Caco-2 (cell line): ENCODE data around the gene MESD. TPM values are rescaled to one million over a fixed set of nuclear protein-coding genes. Genes with fewer than 3 reads are reported as not detected.

ENCODE experiments used
- BruUV-seq: library from RNA; stranded (reverse); fragments of 400-500 nt; replicated peaks from 2 replicates; lab custom pipeline; 2021; lab: Mats Ljungman, UMichigan
- CTCF ChIA-PET: fragments of 300-600 bp; sonication (Branson Sonifier 250); formaldehyde crosslinking; loops from one replicate; lab custom pipeline; 2022; ENCODE audit warnings: antibody characterized with exemption; lab: Charles Lee
- POLR2A ChIA-PET: fragments of 300-600 bp; sonication (Branson Sonifier 250); formaldehyde crosslinking; loops from one replicate; lab custom pipeline; 2022; ENCODE audit warnings: antibody characterized with exemption; lab: Charles Lee
- DNase-seq, 2 experiments: peaks; one replicate each; pipeline versions ENCODE4 v3.0.0 to v3.0.0-alpha.2; 2020 to 2022
- H3K27me3 ChIP-seq: replicated peaks from 2 replicates; pipeline ENCODE4 v1.6.0; 2011; ENCODE audit warnings: low read length; ENCODE audit not compliant: control insufficient read depth, insufficient read depth
- H3K36me3 ChIP-seq: 2 replicates; pipeline ENCODE4 v1.5.1; 2011; ENCODE audit warnings: low read length; ENCODE audit not compliant: control insufficient read depth, insufficient read depth
- H3K4me1 ChIP-seq: fragments of 250-450 bp; sonication (Bioruptor Pico); 2 replicates; pipeline ENCODE4 v1.5.1; 2020; ENCODE audit warnings: mild to moderate bottlenecking
- H3K4me3 ChIP-seq: 2 replicates; pipeline ENCODE4 v1.5.1; 2011; ENCODE audit warnings: low read depth, mild to moderate bottlenecking, control low read depth, low read length
- H3K9me3 ChIP-seq: fragments of 250-450 bp; sonication (Bioruptor Pico); 2 replicates; pipeline ENCODE4 v1.5.1; 2020; ENCODE audit warnings: mild to moderate bottlenecking, moderate library complexity
- H3K27ac Mint-ChIP-seq: one replicate; pipeline ENCODE4 v1.8.0; 2022; ENCODE audit warnings: mixed read lengths; ENCODE audit not compliant: unreplicated experiment
- H3K27me3 Mint-ChIP-seq: one replicate; pipeline ENCODE4 v1.8.0; 2022; ENCODE audit warnings: mixed read lengths; ENCODE audit not compliant: insufficient read depth, unreplicated experiment
- H3K36me3 Mint-ChIP-seq: one replicate; pipeline ENCODE4 v1.8.0; 2022; ENCODE audit warnings: mild to moderate bottlenecking, mixed read lengths; ENCODE audit not compliant: insufficient read depth, unreplicated experiment
- H3K4me1 Mint-ChIP-seq: one replicate; pipeline ENCODE4 v1.8.0; 2022; ENCODE audit warnings: low read depth, mixed read lengths; ENCODE audit not compliant: unreplicated experiment
- H3K4me3 Mint-ChIP-seq: one replicate; pipeline ENCODE4 v1.8.0; 2022; ENCODE audit warnings: mild to moderate bottlenecking, moderate library complexity, mixed read lengths; ENCODE audit not compliant: unreplicated experiment
- H3K9me3 Mint-ChIP-seq: one replicate; pipeline ENCODE4 v1.8.0; 2022; ENCODE audit warnings: mixed read lengths; ENCODE audit not compliant: unreplicated experiment
- intact Hi-C: fragments of 100-400 bp; cut with micrococcal nuclease; formaldehyde crosslinking; loops from one replicate; pipeline ENCODE4 v1.10.0; 2022; ENCODE audit not compliant: unreplicated experiment
- total RNA-seq: library from RNA; stranded (reverse); gene quantifications from 2 replicates; pipeline ENCODE4 v1.2.3, GENCODE V29; 2022
- TF ChIP-seq, protein P1 (sequence below), 2 experiments: fragments of 200-600 bp in 1 of 2; IDR thresholded peaks; 1 replicate in 1 of 2; 2 replicates in 1 of 2; pipeline versions ENCODE4 v1.5.1 to v1.8.0; 2011 to 2022; ENCODE audit warnings: antibody characterized with exemption in 1 of 2, control low read depth in 1 of 2, inconsistent platforms in 1 of 2, low read depth in 1 of 2, low read length in 1 of 2, mild to moderate bottlenecking in 1 of 2, moderate library complexity in 1 of 2; ENCODE audit not compliant: insufficient read depth in 1 of 2, severe bottlenecking in 1 of 2, unreplicated experiment in 1 of 2

MESD gene
- total RNA-seq, 1 experiment from 2014 or later, result 30.3 TPM

DNA sequence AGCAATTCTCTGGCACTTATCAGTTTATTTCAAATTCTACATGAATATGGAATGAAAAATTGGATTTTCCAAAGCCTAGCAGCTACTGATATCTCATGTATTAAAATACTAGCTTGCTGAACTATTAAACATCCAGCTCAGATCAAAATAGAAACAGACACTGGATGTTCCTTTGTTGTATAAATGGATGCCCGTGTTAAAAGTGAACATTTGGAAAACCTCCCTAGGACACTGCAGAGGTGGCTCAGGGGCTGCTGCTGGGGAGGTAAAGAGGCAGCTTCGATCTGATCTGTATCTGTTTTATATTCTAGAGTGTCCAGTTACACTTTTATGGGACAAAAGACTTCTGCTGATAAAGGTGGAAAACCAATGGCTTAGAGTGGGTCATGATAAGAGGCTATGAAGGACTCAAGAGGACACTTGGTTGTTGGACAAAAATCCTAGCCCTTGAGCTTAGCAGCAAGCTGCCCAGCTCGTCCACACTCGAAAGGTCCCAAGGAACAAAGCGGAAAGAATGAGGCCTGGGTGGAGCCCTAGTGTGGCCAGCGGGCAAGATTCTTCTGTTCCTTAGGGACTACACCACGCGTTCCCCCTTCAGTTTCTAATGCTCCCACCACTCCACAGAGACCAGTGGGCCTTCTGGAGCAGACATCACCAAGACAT is 9.9 kb downstream of the MESD start:
- TF ChIP-seq, protein P1, sequence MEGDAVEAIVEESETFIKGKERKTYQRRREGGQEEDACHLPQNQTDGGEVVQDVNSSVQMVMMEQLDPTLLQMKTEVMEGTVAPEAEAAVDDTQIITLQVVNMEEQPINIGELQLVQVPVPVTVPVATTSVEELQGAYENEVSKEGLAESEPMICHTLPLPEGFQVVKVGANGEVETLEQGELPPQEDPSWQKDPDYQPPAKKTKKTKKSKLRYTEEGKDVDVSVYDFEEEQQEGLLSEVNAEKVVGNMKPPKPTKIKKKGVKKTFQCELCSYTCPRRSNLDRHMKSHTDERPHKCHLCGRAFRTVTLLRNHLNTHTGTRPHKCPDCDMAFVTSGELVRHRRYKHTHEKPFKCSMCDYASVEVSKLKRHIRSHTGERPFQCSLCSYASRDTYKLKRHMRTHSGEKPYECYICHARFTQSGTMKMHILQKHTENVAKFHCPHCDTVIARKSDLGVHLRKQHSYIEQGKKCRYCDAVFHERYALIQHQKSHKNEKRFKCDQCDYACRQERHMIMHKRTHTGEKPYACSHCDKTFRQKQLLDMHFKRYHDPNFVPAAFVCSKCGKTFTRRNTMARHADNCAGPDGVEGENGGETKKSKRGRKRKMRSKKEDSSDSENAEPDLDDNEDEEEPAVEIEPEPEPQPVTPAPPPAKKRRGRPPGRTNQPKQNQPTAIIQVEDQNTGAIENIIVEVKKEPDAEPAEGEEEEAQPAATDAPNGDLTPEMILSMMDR (IDR thresholded peaks at IDR 0.05; ENCODE audit: insufficient read depth in 1 of 2, low read depth in 1 of 2, low read length in 1 of 2, severe bottlenecking in 1 of 2, unreplicated experiment in 1 of 2), result no peak
- intact Hi-C loops, result loop anchor here (10.0 kb wide), 1 partner anchor 285 kb away; no protein-coding TSS in a partner anchor
- POLR2A ChIA-PET, result no interaction called here
- BruUV-seq, result no TSS peak
- CTCF ChIA-PET, result interaction anchor here (1.1 kb wide), 1 partner anchor 9 kb away, joined by 3 read pairs; no protein-coding TSS in a partner anchor
- Histone ChIP-seq H3K36me3 (peaks cover 1% of the 10 kb centered on the region; the same call in 1 of the 2 replicates), H3K9me3 (no peaks in the 10 kb centered on the region), H3K4me1 (no peaks in the 10 kb centered on the region), H3K4me3 (no peak overlapping the region), H3K27me3 (no peaks in the 10 kb centered on the region)
- H3K27me3 Mint-ChIP-seq, result no peaks in the 10 kb centered on the region
- no peak overlapping the region for H3K4me3 Mint-ChIP-seq
- H3K4me1 Mint-ChIP-seq, result peaks cover 6% of the 10 kb centered on the region
- no peaks in the 10 kb centered on the region for H3K9me3 Mint-ChIP-seq
- H3K36me3 Mint-ChIP-seq, result peaks cover 44% of the 10 kb centered on the region
- peak overlapping the region; percentile 82 for H3K27ac Mint-ChIP-seq
- no peak for DNase-seq

DNA sequence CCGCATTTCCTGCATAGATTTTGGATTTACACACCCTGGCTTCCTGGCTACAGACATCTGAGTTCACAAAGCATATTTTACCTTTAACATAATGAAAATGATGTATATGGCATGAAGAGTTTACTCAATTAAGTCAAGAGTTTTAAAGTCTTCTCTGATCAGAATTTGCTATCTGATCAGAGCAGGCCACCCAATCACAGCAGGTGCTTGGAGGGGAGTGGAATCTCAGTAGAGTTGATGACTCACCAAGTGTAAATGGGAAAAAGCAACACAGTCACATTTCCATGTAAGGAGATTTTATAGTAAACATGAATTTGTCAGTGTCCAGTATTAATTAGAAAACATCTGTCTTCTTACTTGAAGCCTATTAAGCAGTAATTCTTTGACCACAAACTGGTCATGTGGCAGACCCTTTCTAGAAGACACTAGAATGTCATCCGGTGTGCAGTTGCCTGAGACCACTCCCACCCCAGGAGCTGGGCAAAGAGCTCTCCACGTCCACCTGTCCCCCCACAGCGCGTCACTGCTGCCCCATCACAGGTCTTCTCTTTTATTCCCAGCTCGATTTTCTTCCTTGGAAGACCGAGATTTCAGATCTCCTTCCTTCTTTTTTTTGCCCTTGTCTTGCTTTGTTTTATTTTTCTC is 10.8 kb downstream of the MESD start:
- peaks cover 6% of the 10 kb centered on the region for H3K4me1 Mint-ChIP-seq
- H3K27ac Mint-ChIP-seq, result peak overlapping the region; percentile 82
- no peaks in the 10 kb centered on the region for H3K27me3 Mint-ChIP-seq
- no peaks in the 10 kb centered on the region for H3K27me3 ChIP-seq
- H3K36me3 Mint-ChIP-seq, result peaks cover 43% of the 10 kb centered on the region
- no peaks in the 10 kb centered on the region for H3K9me3 ChIP-seq
- intact Hi-C loops, result loop anchor here (10.0 kb wide), 1 partner anchor 286 kb away; no protein-coding TSS in a partner anchor
- H3K4me3 Mint-ChIP-seq, result no peak overlapping the region
- POLR2A ChIA-PET, result no interaction called here
- CTCF ChIA-PET, result no interaction called here
- H3K4me1 ChIP-seq, result no peaks in the 10 kb centered on the region
- peaks cover 1% of the 10 kb centered on the region; the same call in 1 of the 2 replicates for H3K36me3 ChIP-seq
- no peak for DNase-seq
- BruUV-seq, result TSS peak; percentile 64
- no peak overlapping the region for H3K4me3 ChIP-seq
- no peaks in the 10 kb centered on the region for H3K9me3 Mint-ChIP-seq
- TF ChIP-seq, protein P1 (IDR thresholded peaks at IDR 0.05; ENCODE audit: insufficient read depth in 1 of 2, low read depth in 1 of 2, low read length in 1 of 2, severe bottlenecking in 1 of 2, unreplicated experiment in 1 of 2), result no peak

GRCh38 chr15:80977627-80978036 is 12.0 kb downstream of the MESD start:
- Histone ChIP-seq H3K27me3 (no peaks in the 10 kb centered on the region), H3K9me3 (no peaks in the 10 kb centered on the region), H3K4me3 (no peak overlapping the region), H3K36me3 (peaks cover 1% of the 10 kb centered on the region; the same call in 1 of the 2 replicates), H3K4me1 (no peaks in the 10 kb centered on the region)
- Mint-ChIP-seq H3K9me3 (no peaks in the 10 kb centered on the region), H3K4me3 (no peak overlapping the region), H3K27ac (no peak overlapping the region), H3K36me3 (peaks cover 43% of the 10 kb centered on the region), H3K4me1 (peaks cover 6% of the 10 kb centered on the region), H3K27me3 (no peaks in the 10 kb centered on the region)
- peak in 1 of 2 experiments; percentile 49 for DNase-seq
- TF ChIP-seq, protein P1 (IDR thresholded peaks at IDR 0.05; ENCODE audit: insufficient read depth in 1 of 2, low read depth in 1 of 2, low read length in 1 of 2, severe bottlenecking in 1 of 2, unreplicated experiment in 1 of 2), result peak in 1 of 2 experiments; percentile 26
- intact Hi-C loops, result loop anchor here (10.0 kb wide), 1 partner anchor 287 kb away; no protein-coding TSS in a partner anchor
- no TSS peak for BruUV-seq
- POLR2A ChIA-PET, result interaction anchor here (0.6 kb wide), 1 partner anchor 150 kb away, joined by 3 read pairs; no protein-coding TSS in a partner anchor
- CTCF ChIA-PET, result interaction anchor here (1.0 kb wide), 1 partner anchor 288 kb away, joined by 4 read pairs; no protein-coding TSS in a partner anchor
